Midbrain (tissue), 1 donor: ENCODE measurements around the gene FNTB.
"Not testable (repeated sequence)": the region's sequence is repeated elsewhere in the genome, so short reads cannot be mapped to it uniquely, and the experiment has no call there.

Experiments
- DNase-seq: peaks from one replicate; lab custom pipeline; 2025; lab: John Stamatoyannopoulos, UW

The FNTB gene

DNA sequence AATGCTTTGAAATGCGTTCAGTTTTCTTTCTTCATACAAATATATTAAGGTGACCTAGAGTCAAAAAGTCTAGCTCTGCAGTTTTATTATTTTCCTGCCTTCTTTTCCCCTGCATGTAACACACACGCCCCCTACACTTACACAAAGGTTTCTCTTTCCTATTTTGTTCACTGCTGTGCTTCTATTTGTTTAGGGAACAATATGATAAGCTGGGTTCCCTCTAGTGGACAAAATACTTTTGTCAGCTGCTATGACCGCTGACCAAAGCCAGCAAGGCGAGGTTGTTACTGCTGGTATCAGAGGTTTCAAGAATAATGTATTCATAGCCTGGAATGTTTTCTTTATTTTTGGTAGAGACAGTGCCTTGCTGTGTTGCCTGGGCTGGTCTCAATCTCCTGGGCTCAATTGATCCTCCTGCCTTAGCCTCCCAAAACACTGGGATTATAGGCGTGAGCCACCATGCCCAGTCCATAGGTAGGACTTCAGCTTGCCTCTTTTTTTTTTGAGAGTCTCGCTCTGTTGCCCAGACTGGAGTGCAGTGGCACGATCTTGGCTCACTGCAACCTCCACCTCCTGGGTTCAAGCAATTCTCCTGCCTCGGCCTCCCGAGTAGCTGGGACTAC, 33.4 kb downstream of the FNTB start:
- peak; percentile 86 for DNase-seq

DNA sequence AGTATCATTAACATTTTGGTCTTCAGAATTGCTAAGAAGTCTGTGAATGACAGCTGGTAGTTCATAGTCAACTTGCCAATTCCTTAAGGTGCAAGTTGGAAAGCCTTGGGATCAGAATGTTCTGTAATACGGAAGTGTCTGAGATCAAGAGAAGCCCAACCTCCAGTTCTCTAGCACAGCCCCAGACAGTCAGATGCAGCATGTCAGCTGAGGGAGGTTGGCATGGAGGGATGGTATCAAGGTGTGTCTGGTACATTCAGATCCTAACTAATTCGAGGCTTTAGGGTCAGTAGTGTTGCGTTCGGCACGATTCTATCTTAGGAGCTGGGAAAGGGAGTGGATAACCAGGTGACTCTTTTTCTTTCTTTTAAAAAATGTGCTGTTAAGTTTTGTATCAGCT, 38.3 kb downstream of the FNTB start:
- DNase-seq, result no peak

DNA sequence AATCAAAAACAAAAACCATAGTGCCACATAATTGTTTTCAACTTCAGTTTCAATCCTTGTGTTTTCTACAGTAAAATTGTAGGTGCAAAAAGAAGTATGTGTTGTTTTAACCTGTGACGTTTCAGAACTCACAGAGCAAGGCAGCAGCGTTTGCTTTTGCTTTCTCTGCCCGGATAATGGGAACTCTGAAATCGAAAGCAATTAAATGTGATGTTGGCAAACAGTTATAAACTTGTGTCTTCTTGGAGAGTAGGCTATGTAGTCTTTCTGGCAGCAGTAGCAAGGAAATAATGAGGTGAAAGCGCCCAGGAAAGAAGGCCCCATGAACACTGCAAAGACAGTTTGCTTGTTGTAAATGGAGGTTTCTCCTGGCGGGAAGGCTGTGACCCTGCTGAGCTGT, 39.1 kb downstream of the FNTB start:
- DNase-seq, result no peak

DNA sequence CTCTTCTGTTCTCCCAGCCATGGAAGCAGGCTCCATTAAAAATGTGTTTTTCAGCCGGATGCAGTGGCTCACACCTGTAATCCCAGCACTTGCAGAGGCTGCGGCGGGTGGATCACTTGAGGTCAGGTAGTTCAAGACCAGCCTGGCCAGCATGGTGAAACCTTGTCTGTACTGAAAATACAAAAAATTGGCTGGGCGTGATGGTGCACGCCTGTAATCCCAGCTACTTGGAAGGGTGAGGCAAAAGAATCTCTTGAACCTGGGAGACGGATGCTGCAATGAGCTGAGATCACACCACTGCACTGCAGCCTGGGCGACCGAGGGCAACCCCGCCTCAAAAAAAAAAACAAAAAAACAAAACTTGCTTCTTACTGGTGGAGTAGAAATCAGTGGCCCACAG, 39.8 kb downstream of the FNTB start:
- no peak for DNase-seq

DNA sequence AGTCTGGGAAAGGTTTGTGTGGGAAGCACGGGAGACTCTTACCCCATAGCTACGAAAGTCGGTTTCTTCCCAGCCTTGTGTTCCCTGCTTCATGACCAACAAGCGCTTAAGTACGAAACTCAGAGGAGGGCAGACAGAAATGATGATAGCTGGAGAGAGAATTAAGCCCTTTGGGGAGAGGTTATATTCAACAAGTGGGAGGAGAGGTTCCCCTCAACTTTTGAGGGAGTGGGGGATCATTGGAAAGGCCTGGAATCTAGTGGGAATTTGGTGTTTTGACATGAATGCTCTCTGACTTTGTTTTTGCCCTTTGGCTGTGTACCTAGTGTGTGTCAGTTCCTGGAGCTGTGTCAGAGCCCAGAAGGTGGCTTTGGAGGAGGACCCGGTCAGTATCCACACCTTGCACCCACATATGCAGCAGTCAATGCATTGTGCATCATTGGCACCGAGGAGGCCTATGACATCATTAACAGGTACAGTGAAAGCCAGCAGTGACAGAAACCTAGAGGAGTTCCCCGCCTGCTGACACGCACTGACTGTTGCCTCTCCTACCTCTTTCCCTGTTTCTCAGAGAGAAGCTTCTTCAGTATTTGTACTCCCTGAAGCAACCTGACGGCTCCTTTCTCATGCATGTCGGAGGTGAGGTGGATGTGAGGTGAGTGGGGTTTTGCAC, 40.6 kb downstream of the FNTB start:
- no peak for DNase-seq

DNA sequence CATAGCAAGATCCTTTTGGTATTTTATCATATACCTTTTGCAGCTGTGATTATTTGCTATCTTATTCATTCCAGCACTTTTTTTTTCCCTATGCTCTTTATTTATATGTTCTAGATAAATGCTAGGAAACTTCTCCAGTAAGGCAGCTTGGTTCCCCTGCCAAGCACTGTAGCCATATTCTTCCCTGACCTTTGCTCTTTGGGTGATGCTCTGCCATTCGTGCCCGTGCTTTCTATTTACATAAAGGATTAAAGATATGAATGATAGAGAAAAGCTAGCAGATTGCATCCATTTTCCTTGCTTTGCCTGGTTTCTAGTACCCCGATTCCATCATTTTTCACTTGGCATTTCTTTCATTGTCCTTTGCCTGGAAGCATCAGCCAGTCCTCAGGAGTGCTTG, 42.2 kb downstream of the FNTB start:
- DNase-seq, result no peak

DNA sequence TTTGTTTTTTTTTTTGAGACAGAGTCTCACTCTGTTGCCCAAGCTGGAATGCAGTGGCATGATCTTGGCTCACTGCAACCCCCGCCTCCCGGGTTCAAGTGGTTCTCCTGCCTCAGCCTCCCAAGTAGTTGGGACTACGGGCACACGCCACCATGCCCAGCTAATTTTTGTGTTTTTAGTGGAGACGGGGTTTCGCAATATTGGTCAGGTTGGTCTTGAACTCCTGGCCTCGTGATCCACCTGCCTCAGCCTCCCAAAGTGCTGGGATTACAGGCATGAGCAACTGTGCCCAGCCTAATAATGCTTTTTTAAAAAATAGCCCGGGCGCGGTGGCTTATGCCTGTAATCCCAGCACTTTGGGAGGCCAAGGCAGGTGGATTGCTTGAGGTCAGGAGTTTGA, 44.6 kb downstream of the FNTB start:
- DNase-seq, result not testable (repeated sequence)

DNA sequence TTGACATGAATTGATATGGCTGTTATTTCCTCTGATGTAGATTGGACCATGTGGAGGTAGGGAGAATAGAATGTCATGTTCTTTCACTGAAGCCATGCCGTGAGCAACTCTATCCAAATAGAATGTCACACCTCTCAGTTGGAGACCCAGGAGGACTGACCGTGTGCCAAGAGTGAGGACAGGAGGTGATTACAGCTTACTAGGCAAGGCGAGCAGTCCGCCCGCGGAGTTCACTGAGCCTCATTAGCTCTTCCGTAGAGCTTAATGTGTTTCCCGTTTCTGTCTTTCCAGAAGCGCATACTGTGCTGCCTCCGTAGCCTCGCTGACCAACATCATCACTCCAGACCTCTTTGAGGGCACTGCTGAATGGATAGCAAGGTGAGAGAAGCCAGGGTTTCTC, 45.6 kb downstream of the FNTB start:
- no peak for DNase-seq

DNA sequence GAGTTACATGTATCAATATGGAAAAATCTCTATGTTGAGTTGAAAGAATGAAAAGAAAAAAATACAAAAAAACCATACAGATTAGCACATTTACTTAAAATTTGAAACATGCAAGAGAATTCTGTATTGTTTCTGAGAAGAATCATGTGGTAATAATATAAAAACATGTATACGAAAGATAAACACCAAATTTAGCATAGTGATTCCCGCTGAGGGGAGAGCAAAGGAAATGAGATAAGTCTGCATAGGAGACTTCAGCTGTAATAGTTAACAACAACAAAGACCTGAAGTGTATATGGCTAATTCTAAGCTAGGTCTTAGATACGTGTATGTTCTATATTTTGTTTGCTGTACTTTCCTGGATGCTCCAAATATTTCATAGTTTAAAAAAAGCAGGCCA, 46.5 kb downstream of the FNTB start:
- DNase-seq, result no peak

DNA sequence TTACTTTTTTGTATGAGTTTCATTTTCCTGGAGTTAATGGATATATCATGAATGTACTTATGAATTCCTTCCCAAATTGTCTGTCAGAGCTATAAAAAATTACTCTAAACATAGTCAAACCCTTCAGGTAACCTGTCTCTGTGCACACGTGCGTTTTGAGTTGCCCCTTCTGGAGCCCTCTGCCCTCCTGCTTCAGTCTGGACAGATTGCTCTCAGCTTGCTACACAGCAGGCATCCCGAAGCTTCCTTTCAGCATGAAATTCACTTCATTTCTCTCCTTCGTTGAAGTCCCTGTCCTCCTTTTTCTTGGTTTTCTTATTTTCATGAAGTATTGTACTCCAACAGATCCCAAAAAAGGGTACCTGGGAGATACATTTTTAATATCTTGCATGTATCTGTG, 47.3 kb downstream of the FNTB start:
- no peak for DNase-seq

DNA sequence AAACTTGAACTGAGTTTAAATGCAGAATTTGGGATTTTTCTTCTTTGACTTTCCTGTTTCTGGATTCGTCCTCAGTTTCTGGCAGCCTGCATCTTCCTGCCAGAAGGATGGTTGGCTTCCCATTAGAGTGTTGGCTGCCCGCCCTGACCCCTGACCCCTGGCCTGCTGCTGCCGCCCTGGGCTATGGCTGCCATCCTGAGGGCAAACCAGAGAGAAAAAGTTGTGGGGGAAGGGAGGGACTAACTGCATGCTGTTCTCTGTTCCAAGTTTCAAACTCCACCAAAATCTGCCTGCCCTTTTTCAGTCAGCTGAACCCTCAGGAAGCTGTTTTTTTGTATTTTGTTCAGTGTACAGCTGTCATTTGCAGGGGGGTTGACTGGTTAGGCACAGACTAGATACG, 48.4 kb downstream of the FNTB start:
- peak; percentile 51 for DNase-seq

DNA sequence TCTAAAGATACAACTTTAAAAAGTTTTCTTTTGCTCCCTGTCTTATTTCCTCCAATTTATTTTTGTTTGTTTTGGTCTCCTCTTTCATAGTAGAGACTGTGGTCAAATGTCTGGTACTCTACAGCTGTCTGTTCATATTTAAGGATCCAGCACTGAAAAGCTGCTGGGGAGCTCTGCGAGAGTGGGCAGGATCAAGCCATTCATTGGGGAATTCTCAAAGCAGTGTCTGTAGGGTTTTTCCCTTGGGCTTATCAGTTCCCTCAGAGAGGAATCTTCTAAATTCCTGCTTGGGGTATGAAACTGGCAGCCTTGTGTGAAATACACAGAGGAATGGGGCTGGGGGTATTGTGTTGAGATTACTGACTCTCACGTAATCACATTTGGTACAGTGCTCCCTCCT, 52.3 kb downstream of the FNTB start:
- no peak for DNase-seq

DNA sequence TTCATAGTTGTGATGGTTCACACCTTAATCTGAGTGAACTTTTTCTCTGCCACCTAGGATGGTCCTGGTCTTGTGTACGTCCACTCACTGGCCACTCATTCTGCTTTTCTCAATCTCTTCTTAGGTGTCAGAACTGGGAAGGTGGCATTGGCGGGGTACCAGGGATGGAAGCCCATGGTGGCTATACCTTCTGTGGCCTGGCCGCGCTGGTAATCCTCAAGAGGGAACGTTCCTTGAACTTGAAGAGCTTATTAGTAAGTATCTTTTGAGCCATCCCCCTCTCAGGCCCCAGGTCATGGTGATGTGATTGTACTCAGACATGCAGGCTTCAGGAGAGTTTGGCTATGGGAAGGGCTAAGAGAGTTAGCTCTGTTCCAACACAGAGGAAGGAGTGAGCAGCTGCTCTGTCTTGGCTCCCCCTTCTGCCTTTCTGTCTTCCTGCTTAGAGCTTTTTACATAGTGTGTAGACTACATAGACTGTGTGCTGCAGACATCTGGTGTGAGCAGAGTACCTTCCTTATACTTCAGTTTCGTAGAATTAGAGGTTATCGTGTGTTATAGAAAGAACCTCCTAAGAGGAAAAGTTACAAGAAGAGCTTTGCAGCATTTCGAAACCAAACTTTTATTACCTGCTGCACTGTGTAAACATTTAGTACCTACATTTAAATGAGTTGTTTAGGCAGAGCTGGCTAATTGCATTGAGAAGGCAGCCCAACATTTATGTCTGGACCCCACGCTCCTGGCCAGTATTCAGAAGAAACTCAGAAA, 54.2 kb downstream of the FNTB start:
- no peak for DNase-seq

DNA sequence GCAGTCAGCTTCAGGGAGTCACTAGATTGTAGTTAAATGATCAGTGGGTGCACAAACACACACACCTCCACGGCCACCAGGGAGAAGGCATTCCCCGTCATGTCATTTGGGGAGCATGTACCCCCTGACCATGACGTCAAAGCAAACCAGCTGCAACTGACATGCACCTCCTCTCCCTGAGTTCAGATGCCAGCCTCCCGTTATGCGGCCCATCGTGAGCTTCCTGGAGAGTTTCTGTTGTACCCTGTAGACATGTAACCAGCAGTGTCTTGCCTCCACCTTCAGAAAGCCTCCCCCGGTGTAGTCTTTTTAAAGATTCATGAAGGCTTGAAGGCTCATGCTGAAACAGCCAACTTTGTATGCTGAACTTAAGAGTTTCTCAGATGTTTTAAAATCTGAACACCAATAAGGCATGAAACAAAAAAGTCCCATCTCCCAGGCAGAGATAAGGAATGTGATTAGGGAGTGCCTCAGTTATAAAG, 54.8 kb downstream of the FNTB start:
- DNase-seq, result no peak

DNA sequence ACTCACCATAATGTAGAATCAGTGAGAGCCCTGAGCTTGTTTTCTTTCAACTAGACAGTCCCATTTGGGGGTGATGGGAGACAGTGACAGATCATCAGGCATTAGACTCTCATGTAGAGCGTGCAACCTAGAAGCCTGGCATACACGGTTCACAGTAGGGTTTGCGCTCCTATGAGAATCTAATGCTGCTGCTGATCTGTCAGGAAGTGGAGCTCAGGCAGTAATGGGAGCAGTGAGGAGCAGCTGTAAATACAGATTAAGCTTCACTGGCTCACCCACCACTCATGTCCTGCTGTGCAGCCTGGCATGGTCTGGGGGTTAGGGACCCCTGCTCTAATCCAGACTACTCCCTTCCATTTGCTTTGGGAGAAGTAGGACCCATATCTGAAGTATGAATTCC, 55.6 kb downstream of the FNTB start:
- no peak for DNase-seq

DNA sequence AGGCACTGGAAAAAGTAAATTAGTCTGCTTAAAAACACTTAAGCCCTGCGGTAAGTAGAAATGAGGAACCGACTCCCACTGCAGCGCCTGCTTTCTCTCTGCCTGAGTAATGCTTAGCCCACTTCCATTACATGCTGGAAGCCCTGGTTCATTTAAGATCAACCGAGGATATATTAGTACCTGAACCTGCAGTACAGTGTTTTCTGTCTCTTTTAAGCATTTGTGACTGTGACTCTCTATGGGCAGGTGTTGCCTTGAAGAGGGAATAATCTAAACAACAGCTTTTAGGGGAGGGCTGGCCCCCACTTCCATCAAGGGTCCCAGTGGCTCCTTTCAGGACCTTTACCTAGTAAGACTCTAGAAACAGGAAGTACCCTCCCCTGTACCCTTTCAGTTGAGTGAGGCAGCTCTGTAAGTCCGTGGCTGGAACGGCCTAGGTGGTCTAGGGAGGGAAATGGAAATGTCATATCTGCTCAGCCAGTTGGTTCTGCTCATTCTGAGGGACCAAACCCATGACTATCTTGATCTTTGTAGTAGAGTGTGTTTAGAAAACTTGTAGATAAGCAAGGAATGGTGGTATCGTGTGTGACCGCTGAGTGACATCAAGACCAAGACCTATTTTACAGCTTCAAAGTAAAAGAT, 56.2 kb downstream of the FNTB start:
- no peak for DNase-seq

DNA sequence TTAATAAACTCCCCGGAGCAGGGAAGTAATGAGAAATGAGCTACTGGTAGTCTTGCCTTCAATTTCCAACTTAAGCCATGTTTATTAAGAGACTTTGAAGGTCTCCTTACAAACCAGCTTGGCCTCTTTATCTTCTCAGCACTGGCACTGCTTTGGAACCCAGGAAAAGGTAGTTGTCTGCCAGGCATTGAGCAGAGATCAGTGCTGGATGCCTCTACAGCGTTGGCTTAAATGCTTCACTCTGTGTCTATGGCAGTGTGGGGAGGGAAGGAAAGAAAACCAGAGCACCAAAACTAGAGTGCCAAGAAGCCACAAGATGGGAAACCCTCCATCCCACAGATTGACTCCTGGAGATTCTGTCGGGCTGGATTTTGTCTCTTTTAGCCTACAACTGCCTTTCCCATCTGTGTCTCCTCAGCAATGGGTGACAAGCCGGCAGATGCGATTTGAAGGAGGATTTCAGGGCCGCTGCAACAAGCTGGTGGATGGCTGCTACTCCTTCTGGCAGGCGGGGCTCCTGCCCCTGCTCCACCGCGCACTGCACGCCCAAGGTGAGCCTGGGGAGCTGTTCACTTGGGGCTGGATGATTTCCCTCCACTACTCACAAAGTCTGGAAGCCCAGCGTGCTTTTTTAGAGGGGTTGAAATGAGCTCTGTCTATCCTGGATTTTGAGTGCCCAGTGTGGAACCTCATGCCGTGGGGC, 57.3 kb downstream of the FNTB start:
- no peak for DNase-seq

DNA sequence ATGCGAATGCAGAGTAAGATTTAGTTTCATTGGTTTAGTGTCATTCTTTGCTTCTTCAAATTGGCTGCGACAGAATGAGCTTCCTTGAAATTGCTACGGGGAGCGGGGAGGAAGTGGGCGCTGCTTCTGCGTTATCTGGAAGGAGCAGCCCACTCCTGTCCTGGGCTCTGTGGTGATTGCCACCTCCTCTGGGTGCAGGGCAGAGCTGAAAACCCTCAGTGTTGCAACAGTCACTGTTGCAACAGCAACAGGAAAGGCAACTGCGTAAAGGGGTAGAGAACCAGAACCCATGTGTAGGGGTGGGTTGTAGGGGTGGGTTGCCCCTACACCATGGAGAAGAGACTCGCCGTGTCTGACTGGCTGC, 57.9 kb downstream of the FNTB start:
- peak; percentile 34 for DNase-seq

DNA sequence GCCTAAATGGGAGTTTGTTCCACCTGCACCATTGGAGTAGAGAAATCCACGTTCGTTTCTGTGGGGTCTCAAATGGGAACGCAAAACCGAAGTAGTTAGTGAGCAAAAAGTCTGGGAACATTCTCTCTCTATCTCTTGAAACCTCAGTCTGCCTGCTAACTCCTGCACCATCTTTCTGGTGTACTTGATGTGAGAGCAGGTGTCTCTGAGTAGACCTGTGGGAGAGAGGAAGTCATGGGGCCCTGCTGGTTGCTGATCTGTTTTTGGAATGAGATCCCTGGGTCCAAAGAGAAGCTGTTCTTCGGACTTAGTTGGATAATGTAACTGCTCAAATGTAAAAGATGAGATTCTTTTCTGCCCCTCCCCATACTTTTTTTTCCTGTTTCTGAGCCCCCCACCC, 58.3 kb downstream of the FNTB start:
- DNase-seq, result no peak

DNA sequence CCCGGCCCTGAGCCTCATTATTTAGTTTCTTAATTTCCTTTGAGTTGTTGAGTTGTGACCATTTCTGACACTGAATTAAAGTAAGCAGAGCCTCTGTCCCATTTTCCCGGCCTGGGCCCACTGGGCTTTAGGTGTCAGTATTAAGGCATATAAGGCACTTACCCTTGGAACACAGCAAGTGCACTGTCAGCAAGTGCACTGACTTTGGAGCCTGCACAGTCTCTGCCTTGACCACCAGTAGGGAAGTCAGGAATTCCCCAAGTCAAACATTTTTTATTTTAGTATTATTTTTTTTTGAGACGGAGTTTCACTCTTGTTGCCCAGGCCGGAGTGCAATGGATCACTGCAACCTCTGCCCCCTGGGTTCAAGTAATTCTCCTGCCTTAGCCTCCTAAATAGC, 59.0 kb downstream of the FNTB start:
- DNase-seq, result no peak

DNA sequence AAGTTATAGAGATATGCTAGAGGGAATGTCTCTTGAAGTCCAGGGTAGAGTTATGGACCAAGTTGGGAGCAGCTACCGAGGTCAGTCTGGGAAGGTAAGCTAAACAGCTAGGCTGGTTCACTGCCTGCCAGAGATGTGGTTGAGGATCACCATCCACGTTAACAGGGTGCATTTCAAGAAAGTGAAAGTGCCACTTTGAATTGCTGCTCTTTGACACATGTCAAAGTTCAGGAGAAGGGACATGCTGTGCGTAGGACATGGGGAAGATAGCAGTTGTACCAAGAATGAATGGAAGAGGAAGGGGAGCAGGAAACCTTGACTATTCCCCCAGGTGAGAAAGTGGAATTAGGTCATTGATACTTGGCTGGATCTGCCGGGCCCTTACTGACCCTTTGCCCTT, 66.1 kb downstream of the FNTB start:
- DNase-seq, result no peak

DNA sequence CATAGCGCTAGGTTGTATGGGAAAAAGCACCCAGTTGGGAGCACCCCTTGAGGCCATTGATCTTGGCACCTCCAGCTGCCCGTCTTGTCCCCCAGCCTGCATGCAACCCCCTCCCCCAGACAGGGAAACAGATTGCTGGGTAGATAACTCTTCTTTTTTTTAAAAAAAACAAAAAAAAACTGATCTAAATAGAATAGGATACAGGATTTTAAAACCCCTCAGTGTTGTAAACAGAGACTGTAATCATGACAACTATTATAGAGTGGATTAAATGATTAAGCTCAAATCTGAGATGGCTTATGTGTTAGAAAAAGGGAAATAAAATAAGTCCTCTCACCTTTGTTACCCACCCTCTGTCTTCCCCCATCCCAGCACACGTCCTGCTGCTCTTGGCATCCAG, 66.8 kb downstream of the FNTB start:
- DNase-seq, result no peak
